ENCODE measurements around the gene ANLN.

ANLN gene

DNA sequence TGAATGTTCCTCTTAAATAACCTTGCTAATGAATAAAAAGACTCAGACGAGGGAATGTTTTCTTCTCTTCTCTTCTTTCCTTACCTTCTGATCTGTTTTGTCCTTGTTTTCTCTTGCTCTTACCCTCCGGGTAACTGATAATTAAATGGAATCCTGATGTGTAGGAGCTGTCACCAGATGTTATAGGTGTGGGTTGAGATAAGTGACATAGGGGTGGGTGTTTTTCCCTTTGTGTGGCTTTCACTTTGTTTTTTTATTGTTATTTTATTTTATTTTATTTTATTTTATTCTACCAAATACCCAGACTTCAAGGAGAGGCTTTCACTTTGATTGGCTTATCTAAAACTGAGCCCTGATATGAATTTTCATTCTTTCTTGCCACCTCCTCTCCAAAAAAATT, 25.5 kb downstream of the ANLN start:
- Histone ChIP-seq H3K79me2 (ENCODE audit: insufficient read depth, low read length) (no peaks in the 10 kb centered on the region), H3K4me2 (ENCODE audit: low read depth, low read length, poor library complexity, severe bottlenecking) (no peak overlapping the region), H3K9me3 (ENCODE audit: insufficient read depth, low read depth, low read length) (no peaks in the 10 kb centered on the region), H3K36me3 (ENCODE audit: insufficient read depth, low read length) (peaks cover 87% of the 10 kb centered on the region), H4K20me1 (ENCODE audit: insufficient read depth, low read length, poor library complexity, severe bottlenecking) (peaks cover 2% of the 10 kb centered on the region), H3K9ac (ENCODE audit: low read depth, low read length, poor library complexity, severe bottlenecking) (no peak overlapping the region), H3K4me1 (ENCODE audit: insufficient read depth, low read length, poor library complexity, severe bottlenecking) (no peaks in the 10 kb centered on the region), H3K27me3 (ENCODE audit: insufficient read depth, low read length, poor library complexity, severe bottlenecking) (no peaks in the 10 kb centered on the region), H3K4me3 (ENCODE audit: low read length, poor library complexity, severe bottlenecking) (no peak overlapping the region), H3K9me2 (replicated peaks; ENCODE audit: low read depth, low read length) (no peaks in the 10 kb centered on the region), H3F3A (ENCODE audit: low read depth) (no peaks in the 10 kb centered on the region), H2AFZ (ENCODE audit: low read length) (no peak overlapping the region)
- TF ChIP-seq EZH2phosphoT487 (IDR thresholded peaks at IDR 0.05; ENCODE audit: borderline replicate concordance), result no peak
- TF ChIP-seq, protein P1, sequence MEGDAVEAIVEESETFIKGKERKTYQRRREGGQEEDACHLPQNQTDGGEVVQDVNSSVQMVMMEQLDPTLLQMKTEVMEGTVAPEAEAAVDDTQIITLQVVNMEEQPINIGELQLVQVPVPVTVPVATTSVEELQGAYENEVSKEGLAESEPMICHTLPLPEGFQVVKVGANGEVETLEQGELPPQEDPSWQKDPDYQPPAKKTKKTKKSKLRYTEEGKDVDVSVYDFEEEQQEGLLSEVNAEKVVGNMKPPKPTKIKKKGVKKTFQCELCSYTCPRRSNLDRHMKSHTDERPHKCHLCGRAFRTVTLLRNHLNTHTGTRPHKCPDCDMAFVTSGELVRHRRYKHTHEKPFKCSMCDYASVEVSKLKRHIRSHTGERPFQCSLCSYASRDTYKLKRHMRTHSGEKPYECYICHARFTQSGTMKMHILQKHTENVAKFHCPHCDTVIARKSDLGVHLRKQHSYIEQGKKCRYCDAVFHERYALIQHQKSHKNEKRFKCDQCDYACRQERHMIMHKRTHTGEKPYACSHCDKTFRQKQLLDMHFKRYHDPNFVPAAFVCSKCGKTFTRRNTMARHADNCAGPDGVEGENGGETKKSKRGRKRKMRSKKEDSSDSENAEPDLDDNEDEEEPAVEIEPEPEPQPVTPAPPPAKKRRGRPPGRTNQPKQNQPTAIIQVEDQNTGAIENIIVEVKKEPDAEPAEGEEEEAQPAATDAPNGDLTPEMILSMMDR (conservative IDR thresholded peaks at IDR 0.05; ENCODE audit: low read length), result no peak

DNA sequence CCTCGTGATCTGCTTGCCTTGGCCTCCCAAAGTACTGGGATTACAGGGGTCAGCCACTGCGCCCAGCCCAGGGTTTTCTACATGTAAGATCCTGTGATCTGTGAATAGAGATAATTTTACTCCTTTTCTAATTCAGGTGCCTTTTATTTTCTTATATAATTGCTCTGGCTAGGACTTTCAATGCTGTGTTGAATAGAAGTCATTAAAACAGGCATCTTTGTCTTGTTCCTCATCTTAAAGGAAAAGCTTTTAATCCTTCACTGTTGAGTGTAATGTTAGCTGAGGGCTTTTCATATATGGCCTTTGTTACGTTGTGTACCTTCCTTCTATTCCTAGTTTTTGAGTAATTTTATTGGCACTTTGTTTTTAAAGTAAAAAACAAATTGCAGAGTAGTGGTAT, 26.6 kb downstream of the ANLN start:
- H3K4me1 ChIP-seq (ENCODE audit: insufficient read depth, low read length, poor library complexity, severe bottlenecking), result no peaks in the 10 kb centered on the region
- H2AFZ ChIP-seq (ENCODE audit: low read length), result no peak overlapping the region
- H3K27me3 ChIP-seq (ENCODE audit: insufficient read depth, low read length, poor library complexity, severe bottlenecking), result no peaks in the 10 kb centered on the region
- no peak overlapping the region for H3K9ac ChIP-seq (ENCODE audit: low read depth, low read length, poor library complexity, severe bottlenecking)
- H3K4me3 ChIP-seq (ENCODE audit: low read length, poor library complexity, severe bottlenecking), result no peak overlapping the region
- H3K9me2 ChIP-seq (replicated peaks; ENCODE audit: low read depth, low read length), result no peaks in the 10 kb centered on the region
- peaks cover 86% of the 10 kb centered on the region for H3K36me3 ChIP-seq (ENCODE audit: insufficient read depth, low read length)
- no peaks in the 10 kb centered on the region for H3F3A ChIP-seq (ENCODE audit: low read depth)
- H3K9me3 ChIP-seq (ENCODE audit: insufficient read depth, low read depth, low read length), result no peaks in the 10 kb centered on the region
- H3K79me2 ChIP-seq (ENCODE audit: insufficient read depth, low read length), result no peaks in the 10 kb centered on the region
- H4K20me1 ChIP-seq (ENCODE audit: insufficient read depth, low read length, poor library complexity, severe bottlenecking), result peaks cover 2% of the 10 kb centered on the region
- TF ChIP-seq, protein P1 (conservative IDR thresholded peaks at IDR 0.05; ENCODE audit: low read length), result no peak
- no peak for TF ChIP-seq EZH2phosphoT487 (IDR thresholded peaks at IDR 0.05; ENCODE audit: borderline replicate concordance)
- H3K4me2 ChIP-seq (ENCODE audit: low read depth, low read length, poor library complexity, severe bottlenecking), result no peak overlapping the region

DNA sequence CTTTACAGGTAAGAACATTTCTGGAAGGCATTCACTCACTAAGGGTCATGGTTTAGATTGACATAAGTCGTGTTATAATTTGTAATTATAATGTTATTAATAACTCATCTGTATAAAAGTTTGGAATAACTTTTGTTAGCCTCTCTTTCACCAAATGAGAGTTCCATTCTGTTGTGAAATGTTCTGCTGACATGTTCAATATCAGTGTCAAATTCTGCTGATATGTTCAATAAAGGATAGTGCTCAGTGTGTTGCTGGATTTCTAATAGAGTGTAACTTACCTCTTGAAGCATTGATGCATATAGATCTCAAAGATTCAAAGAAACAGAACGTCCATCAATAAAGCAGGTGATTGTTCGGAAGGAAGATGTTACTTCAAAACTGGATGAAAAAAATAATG, 30.6 kb downstream of the ANLN start:
- H3K9me3 ChIP-seq (ENCODE audit: insufficient read depth, low read depth, low read length), result no peaks in the 10 kb centered on the region
- H3K27me3 ChIP-seq (ENCODE audit: insufficient read depth, low read length, poor library complexity, severe bottlenecking), result no peaks in the 10 kb centered on the region
- no peak overlapping the region for H3K4me3 ChIP-seq (ENCODE audit: low read length, poor library complexity, severe bottlenecking)
- H2AFZ ChIP-seq (ENCODE audit: low read length), result no peak overlapping the region
- H3K36me3 ChIP-seq (ENCODE audit: insufficient read depth, low read length), result peaks cover 87% of the 10 kb centered on the region
- H3K9ac ChIP-seq (ENCODE audit: low read depth, low read length, poor library complexity, severe bottlenecking), result no peak overlapping the region
- H3K79me2 ChIP-seq (ENCODE audit: insufficient read depth, low read length), result no peaks in the 10 kb centered on the region
- no peak overlapping the region for H3K4me2 ChIP-seq (ENCODE audit: low read depth, low read length, poor library complexity, severe bottlenecking)
- H3K4me1 ChIP-seq (ENCODE audit: insufficient read depth, low read length, poor library complexity, severe bottlenecking), result no peaks in the 10 kb centered on the region
- H3K9me2 ChIP-seq (replicated peaks; ENCODE audit: low read depth, low read length), result no peaks in the 10 kb centered on the region
- H4K20me1 ChIP-seq (ENCODE audit: insufficient read depth, low read length, poor library complexity, severe bottlenecking), result peaks cover 2% of the 10 kb centered on the region
- no peak for TF ChIP-seq EZH2phosphoT487 (IDR thresholded peaks at IDR 0.05; ENCODE audit: borderline replicate concordance)
- TF ChIP-seq, protein P1 (conservative IDR thresholded peaks at IDR 0.05; ENCODE audit: low read length), result no peak
- 0 out of 2 replicates have a peak, but pooled peaks cover 3% of the 10 kb centered on the region for H3F3A ChIP-seq (ENCODE audit: low read depth)

All from Loucy (cell line).